ENCODE data around the gene TSKS. TPM values are rescaled to one million over a fixed set of nuclear protein-coding genes. Genes with fewer than 3 reads are reported as not detected.
A peak's percentile ranks its signal among the peaks of the same experiment; 100 is the strongest.

TSKS gene
- total RNA-seq, 2 donors from 2014 or later: 0.76 to 1.1 TPM

DNA sequence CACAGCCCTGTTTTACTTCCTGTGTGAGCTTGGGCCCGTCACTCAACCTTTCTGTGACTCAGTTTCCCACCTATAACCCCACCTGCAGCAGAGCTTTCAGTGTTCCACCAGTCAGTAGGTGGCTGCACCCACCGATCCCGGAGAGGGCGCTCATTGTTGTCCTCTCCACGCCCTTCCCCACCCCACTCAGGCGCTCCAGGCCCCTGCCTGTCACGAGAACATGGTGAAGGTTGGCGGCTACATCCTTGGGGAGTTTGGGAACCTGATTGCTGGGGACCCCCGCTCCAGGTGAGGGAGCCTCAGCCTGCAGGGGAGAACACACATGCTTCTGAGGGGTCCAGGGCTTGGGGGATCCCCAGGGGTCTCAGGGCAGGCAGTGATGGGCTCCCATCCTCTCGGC lies 37.7 kb upstream of the TSKS start:
- intact Hi-C loops (cut with DNase I): loop anchor here in 1 of 2 donors (10.0 kb wide), 1 partner anchor 116 kb away; the partner anchor contains the start of gene ADM5
- no peak for ATAC-seq
- DNase-seq: no peak

DNA sequence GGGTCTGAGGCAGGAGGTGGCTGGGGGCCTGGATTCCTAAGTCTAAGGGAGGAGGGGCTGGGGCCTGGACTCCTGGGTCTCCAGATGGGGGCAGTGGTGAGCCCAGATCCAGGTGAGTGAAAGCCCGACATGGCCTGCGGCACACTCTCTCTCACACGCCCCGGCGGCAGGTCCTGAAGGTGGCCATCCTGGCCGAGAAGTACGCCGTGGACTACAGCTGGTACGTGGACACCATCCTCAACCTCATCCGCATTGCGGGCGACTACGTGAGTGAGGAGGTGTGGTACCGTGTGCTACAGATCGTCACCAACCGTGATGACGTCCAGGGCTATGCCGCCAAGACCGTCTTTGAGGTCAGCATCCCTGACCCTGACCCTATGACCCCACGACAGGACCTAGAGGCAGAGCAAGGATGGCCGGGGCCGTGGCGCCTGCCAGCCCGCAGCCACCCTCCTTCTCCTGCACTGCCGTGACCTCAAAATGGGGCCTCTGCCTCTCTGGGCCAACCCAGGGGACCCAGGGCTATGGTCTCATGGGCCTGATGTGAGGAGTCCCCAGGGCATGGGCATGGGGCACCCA lies 36.8 kb upstream of the TSKS start:
- intact Hi-C loops (cut with DNase I): loop anchor here in 1 of 2 donors (10.0 kb wide), 1 partner anchor 115 kb away; the partner anchor contains the start of gene ADM5

GRCh38 chr19:49799271-49799797 lies 36.2 kb upstream of the TSKS start:
- ATAC-seq (no peak), DNase-seq (no peak)
- intact Hi-C loops (cut with DNase I): no loop called here

More for the DNA sequence above, 36.8 kb upstream of the TSKS start:
- ATAC-seq (no peak), DNase-seq (no peak)

- no peak for DNase-seq
- intact Hi-C loops (cut with DNase I): no loop called here
- no peak for ATAC-seq
Measured at GRCh38 chr19:49798574-49798973, 35.5 kb upstream of the TSKS start.

GRCh38 chr19:49795615-49796014 lies 32.5 kb upstream of the TSKS start:
- DNase-seq (no peak), ATAC-seq (no peak)
- intact Hi-C loops (cut with DNase I): no loop called here

DNA sequence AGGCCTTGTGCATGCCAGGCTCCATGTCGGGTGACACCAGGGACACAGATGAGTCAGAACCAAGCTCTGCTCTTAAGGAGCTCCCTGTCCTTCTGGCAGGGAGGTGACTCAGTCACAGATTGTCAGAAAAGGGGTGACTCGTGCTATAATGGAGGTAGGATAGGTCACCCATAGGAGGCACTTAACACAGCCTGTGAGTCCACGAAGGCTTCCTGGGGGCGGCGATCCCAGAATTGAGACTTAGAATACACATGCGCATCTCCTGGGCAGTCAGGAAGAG lies 30.4 kb upstream of the TSKS start:
- intact Hi-C loops (cut with DNase I): no loop called here
- ATAC-seq (peak in 1 of 2 donors; percentile 65), DNase-seq (no peak)

- no peak for DNase-seq
- no peak for ATAC-seq
- intact Hi-C loops (cut with DNase I): no loop called here
Measured at GRCh38 chr19:49792829-49793560, 29.9 kb upstream of the TSKS start.

DNA sequence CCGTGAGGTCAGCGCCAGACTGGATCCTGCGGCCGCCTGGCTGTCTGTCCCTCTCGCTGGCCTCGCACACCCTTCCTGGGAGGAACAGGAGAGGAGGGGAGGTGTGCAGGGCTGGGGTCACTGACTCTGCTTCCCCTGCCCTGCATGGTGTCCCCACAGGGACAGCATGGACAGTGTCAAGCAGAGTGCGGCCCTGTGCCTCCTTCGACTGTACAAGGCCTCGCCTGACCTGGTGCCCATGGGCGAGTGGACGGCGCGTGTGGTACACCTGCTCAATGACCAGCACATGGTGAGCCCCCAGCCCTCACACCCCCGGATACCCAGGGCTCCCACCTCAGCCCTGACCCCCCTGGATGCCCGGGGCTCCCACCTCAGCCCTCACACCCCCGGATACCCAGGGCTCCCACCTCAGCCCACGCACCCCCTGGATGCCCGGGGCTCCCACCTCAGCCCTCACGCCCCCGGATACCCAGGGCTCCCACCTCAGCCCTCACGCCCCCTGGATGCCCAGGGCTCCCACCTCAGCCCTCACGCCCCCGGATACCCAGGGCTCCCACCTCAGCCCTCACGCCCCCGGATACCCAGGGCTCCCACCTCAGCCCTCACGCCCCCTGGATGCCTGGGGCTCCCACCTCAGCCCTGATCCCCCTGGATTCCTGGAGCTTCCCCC lies 28.8 kb upstream of the TSKS start:
- DNase-seq (no peak), ATAC-seq (no peak)
- intact Hi-C loops (cut with DNase I): no loop called here

- DNase-seq (no peak), ATAC-seq (peak; percentile 71 to 82)
- intact Hi-C loops (cut with DNase I): no loop called here
Measured at GRCh38 chr19:49790866-49791265, 27.8 kb upstream of the TSKS start.

DNA sequence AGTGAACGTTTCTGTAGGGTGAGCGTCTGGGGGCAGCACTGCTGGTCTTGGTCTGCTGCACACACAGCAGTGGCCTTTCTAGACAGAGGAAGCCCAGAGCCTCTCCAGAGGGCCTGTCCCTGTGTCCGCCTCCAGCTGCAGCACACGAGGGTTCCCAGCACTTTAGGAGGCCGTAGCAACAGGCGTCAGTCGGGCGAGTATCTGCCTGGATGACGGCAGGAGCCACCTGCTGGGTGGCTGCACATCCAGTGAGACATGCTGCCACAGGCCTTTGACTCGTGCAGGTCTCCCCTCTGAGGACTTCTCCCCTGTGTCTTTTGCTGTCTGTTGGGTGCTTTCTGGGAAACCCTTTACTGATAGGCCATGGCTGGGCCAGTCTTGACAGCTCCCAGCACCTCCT lies 25.8 kb upstream of the TSKS start:
- no peak for DNase-seq
- intact Hi-C loops (cut with DNase I): no loop called here

DNA sequence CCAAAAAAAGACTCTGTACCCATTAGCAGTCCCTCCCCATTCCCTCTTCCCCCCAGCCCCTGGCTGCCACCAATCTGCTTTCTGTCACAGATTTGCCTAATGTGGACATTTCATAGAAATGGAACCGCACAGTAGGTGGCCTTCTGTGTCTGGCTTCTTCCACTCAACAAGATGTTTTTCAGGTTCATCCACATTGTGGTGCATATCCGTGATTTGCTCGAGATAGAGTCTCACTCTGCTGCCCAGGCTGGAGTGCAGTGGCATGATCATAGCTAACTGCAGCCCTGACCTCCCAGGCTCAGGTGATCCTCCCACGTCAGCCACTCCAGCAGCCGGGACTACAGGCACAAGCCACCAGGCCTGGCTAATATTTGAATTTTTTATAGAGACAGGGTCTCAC lies 24.6 kb upstream of the TSKS start:
- ATAC-seq: no peak
- intact Hi-C loops (cut with DNase I): no loop called here
- no peak for DNase-seq

More for the DNA sequence above, 25.8 kb upstream of the TSKS start:
- ATAC-seq: no peak

DNA sequence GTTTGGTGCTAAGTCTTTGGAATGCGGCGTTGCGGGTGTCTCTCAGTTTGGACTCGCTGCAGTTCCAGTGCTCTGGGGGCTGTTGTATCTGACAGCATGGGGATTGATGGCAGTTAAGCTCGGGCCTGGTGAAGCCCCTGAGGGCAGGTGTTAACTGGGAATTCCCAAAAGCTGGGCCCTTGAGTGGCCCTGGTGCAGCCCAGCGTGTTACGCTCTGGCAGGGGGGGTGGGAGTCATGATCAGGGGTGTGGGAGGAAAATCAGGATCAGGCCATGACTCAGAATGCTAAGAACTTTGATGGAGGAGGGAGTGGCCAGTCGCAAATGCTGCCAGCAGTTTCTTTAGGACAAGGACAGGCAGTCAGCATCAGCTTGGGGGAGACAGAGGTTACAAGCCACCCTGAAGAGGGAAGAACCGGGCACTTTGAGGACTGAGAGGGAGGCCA lies 23.3 kb upstream of the TSKS start:
- peak; percentile 25 to 76 for ATAC-seq
- intact Hi-C loops (cut with DNase I): no loop called here
- peak; percentile 50 for DNase-seq

DNA sequence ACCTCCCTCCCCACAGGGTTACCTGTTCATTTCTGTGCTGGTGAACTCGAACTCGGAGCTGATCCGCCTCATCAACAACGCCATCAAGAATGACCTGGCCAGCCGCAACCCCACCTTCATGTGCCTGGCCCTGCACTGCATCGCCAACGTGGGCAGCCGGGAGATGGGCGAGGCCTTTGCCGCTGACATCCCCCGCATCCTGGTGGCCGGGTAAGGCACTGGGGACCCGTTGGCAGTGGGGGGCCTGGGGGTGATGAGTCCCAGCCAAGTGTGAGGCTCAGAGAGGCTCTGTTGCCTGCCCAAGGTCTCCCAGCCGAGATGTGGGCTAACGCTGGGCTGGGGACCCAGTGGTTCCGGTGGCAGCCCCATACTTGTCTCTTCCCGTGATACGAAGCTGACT lies 19.4 kb upstream of the TSKS start:
- DNase-seq (no peak), ATAC-seq (no peak)
- intact Hi-C loops (cut with DNase I): no loop called here

GRCh38 chr19:49781394-49781793 lies 18.3 kb upstream of the TSKS start:
- intact Hi-C loops (cut with DNase I): no loop called here
- DNase-seq: no peak
- peak in 1 of 2 donors; percentile 14 for ATAC-seq

GRCh38 chr19:49780861-49781260 lies 17.8 kb upstream of the TSKS start:
- DNase-seq (no peak), ATAC-seq (no peak)
- intact Hi-C loops (cut with DNase I): no loop called here

GRCh38 chr19:49779731-49780555 lies 16.8 kb upstream of the TSKS start:
- intact Hi-C loops (cut with DNase I): no loop called here
- ATAC-seq (peak in 1 of 2 donors; percentile 21), DNase-seq (no peak)

DNA sequence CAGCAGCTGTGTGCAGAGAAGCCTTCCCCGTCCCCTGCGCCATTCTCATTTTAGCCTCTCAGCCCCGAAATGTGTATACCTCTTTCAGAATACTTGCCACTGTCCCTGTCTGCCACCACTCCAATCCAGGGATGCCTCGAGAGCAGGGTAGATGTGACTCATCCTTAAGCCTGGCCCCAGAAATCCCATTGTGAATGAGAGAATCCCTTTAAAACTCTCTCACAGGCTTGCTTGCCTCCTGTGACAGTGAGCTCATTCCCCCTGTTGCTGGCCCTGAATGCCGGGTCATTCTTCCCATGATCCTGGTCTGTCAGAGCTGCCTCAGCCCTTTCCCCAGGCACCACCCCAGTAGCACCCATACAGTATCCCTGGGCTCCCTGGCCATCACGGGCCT lies 13.3 kb upstream of the TSKS start:
- DNase-seq: no peak
- intact Hi-C loops (cut with DNase I): no loop called here
- no peak for ATAC-seq

DNA sequence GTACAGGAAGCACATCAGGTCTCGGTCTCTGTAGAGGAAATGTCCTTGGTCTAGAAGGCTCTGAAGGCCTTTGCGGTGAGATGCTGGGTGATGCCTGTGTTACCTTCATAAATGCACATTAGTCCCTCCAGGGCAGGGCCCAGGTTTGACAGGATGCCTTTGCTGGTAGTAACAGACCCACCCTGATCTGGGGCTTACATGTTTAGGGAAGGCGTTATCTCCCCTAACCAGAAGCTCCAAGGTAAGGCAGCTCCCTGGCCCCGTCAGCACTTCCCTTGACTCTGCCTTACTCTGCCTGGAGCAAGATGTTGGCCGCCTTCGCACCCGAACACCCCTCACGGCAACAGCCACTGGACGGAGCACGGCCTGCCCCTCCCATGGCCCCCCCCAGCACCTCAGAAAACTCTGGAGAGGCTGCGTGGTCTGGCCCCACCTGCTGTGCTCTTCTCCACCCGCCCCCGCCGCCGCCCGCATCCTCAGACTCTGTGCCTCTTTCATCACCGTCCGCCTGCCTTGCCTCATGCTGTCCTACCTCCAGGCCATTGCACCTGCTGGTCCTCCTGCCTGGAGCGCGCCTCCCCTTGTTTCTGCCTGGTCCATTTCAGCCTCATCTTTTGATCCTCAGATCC lies 12.8 kb upstream of the TSKS start:
- ATAC-seq: no peak
- DNase-seq: no peak
- intact Hi-C loops (cut with DNase I): no loop called here

DNA sequence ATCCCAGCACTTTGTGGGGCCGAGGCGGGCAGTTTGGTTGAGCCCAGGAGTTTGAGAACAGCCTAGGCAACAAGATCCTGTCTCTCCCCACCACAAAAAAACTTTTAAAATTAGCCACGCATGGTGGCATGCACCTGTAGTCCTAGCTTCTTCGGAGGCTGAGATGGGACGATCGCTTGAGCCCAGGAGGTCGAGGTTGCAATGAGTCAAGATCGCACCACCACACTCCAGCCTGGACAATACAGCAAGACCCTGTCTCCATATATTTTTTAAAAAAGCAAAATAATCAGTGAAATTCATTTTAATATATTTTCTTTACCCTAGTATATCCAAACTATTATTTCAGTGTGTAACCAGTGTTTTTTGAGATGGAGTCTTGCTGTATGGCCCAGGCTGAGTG lies 11.9 kb upstream of the TSKS start:
- no peak for ATAC-seq
- intact Hi-C loops (cut with DNase I): no loop called here
- no peak for DNase-seq
